ENCODE data around the gene RAB10. TPM values are rescaled to one million over a fixed set of nuclear protein-coding genes. Genes with fewer than 3 reads are reported as not detected.

The RAB10 gene
- total RNA-seq, 1 donor from 2014 or later: 112 TPM

DNA sequence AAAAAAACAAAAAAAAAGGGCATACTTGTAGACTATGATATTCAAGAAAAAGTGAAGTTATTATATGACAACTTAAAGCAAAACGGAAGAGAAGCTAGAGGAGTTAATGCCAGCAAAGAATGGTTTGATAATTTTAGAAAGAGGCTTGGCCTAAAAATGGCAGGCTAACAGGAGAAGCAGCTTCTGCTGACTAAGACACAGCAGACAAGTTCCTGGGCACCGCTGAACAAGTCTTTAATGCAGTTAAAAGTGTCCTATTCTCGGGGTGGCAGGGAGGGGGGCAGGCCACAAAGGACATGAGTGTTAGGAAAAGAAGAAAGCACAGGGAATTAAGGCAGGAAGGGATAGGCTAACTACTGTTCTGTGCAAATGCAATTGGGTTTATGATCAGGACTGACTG, 88.7 kb downstream of the RAB10 start:
- Mint-ChIP-seq H3K27me3 (ENCODE audit: low read depth) (no peaks in the 10 kb centered on the region), H3K4me1 (peaks cover 8% of the 10 kb centered on the region), H3K36me3 (ENCODE audit: low read depth) (peaks cover 5% of the 10 kb centered on the region), H3K9me3 (no peaks in the 10 kb centered on the region), H3K4me3 (no peak overlapping the region), H3K27ac (ENCODE audit: unreplicated experiment) (peak overlapping the region; percentile 94)
- TF ChIP-seq, protein P1, sequence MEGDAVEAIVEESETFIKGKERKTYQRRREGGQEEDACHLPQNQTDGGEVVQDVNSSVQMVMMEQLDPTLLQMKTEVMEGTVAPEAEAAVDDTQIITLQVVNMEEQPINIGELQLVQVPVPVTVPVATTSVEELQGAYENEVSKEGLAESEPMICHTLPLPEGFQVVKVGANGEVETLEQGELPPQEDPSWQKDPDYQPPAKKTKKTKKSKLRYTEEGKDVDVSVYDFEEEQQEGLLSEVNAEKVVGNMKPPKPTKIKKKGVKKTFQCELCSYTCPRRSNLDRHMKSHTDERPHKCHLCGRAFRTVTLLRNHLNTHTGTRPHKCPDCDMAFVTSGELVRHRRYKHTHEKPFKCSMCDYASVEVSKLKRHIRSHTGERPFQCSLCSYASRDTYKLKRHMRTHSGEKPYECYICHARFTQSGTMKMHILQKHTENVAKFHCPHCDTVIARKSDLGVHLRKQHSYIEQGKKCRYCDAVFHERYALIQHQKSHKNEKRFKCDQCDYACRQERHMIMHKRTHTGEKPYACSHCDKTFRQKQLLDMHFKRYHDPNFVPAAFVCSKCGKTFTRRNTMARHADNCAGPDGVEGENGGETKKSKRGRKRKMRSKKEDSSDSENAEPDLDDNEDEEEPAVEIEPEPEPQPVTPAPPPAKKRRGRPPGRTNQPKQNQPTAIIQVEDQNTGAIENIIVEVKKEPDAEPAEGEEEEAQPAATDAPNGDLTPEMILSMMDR (conservative IDR thresholded peaks at IDR 0.05): no peak
- no peak for DNase-seq (ENCODE audit: low read depth, low spot score)

GRCh38 chr2:26123426-26123825, 89.5 kb downstream of the RAB10 start:
- no peak overlapping the region for H3K4me3 Mint-ChIP-seq
- H3K9me3 Mint-ChIP-seq: no peaks in the 10 kb centered on the region
- DNase-seq (ENCODE audit: low read depth, low spot score): no peak
- H3K36me3 Mint-ChIP-seq (ENCODE audit: low read depth): peaks cover 5% of the 10 kb centered on the region
- peaks cover 8% of the 10 kb centered on the region for H3K4me1 Mint-ChIP-seq
- TF ChIP-seq, protein P1 (conservative IDR thresholded peaks at IDR 0.05): no peak
- no peaks in the 10 kb centered on the region for H3K27me3 Mint-ChIP-seq (ENCODE audit: low read depth)
- no peak overlapping the region for H3K27ac Mint-ChIP-seq (ENCODE audit: unreplicated experiment)

GRCh38 chr2:26126074-26126473, 92.2 kb downstream of the RAB10 start:
- TF ChIP-seq, protein P1 (conservative IDR thresholded peaks at IDR 0.05): no peak
- Mint-ChIP-seq H3K36me3 (ENCODE audit: low read depth) (peaks cover 5% of the 10 kb centered on the region), H3K4me3 (no peak overlapping the region), H3K27ac (ENCODE audit: unreplicated experiment) (no peak overlapping the region), H3K27me3 (ENCODE audit: low read depth) (no peaks in the 10 kb centered on the region), H3K4me1 (peaks cover 8% of the 10 kb centered on the region), H3K9me3 (no peaks in the 10 kb centered on the region)
- no peak for DNase-seq (ENCODE audit: low read depth, low spot score)

- H3K36me3 Mint-ChIP-seq (ENCODE audit: low read depth): peaks cover 2% of the 10 kb centered on the region
- H3K9me3 Mint-ChIP-seq: no peaks in the 10 kb centered on the region
- H3K4me1 Mint-ChIP-seq: peaks cover 2% of the 10 kb centered on the region
- H3K27ac Mint-ChIP-seq (ENCODE audit: unreplicated experiment): no peak overlapping the region
- no peak overlapping the region for H3K4me3 Mint-ChIP-seq
- no peaks in the 10 kb centered on the region for H3K27me3 Mint-ChIP-seq (ENCODE audit: low read depth)
- no peak for DNase-seq (ENCODE audit: low read depth, low spot score)
- TF ChIP-seq, protein P1 (conservative IDR thresholded peaks at IDR 0.05): no peak
Measured at GRCh38 chr2:26128176-26128575, 94.3 kb downstream of the RAB10 start.

GRCh38 chr2:26130763-26131162, 96.9 kb downstream of the RAB10 start:
- Mint-ChIP-seq H3K4me1 (peaks cover 4% of the 10 kb centered on the region), H3K9me3 (no peaks in the 10 kb centered on the region), H3K27me3 (ENCODE audit: low read depth) (no peaks in the 10 kb centered on the region), H3K36me3 (ENCODE audit: low read depth) (peaks cover 2% of the 10 kb centered on the region), H3K4me3 (no peak overlapping the region), H3K27ac (ENCODE audit: unreplicated experiment) (no peak overlapping the region)
- TF ChIP-seq, protein P1 (conservative IDR thresholded peaks at IDR 0.05): no peak
- no peak for DNase-seq (ENCODE audit: low read depth, low spot score)

DNA sequence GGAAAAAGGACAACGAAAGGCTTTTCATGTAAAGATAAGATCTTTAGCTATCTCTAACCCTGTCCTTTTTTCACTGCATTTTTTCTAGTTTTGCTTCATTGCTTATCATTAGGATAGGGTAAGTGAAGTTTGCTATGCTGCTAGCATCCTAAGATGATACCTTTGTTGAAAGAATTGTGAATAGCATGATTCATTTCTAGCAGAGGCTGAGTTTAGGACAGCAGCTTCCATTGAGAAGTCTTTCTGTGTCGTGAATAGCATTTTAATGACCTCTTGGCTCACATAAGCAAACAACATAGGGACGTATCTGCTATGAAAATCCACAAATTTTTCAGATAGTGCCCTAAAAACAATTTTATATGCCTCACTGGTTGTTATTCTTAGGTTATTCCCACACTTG, 102.6 kb downstream of the RAB10 start:
- no peak overlapping the region for H3K27ac Mint-ChIP-seq (ENCODE audit: unreplicated experiment)
- H3K4me1 Mint-ChIP-seq: peaks cover 17% of the 10 kb centered on the region
- TF ChIP-seq, protein P1 (conservative IDR thresholded peaks at IDR 0.05): no peak
- no peak for DNase-seq (ENCODE audit: low read depth, low spot score)
- no peaks in the 10 kb centered on the region for H3K27me3 Mint-ChIP-seq (ENCODE audit: low read depth)
- no peaks in the 10 kb centered on the region for H3K9me3 Mint-ChIP-seq
- H3K4me3 Mint-ChIP-seq: no peak overlapping the region
- peaks cover 3% of the 10 kb centered on the region for H3K36me3 Mint-ChIP-seq (ENCODE audit: low read depth)
